Activated CD4-positive, CD25-positive, alpha-beta regulatory T cell (primary cell): ENCODE results near the gene ADGRA1.
"Not testable (repeated sequence)": the region's sequence is repeated elsewhere in the genome, so short reads cannot be mapped to it uniquely, and the experiment has no call there.

Experiments used
- DNase-seq, 4 experiments: peaks; one replicate each; lab custom pipeline; 2025; lab: John Stamatoyannopoulos, UW

Gene ADGRA1

GRCh38 chr10:133128126-133129070 is 40.7 kb downstream of the ADGRA1 start:
- no peak for DNase-seq

DNA sequence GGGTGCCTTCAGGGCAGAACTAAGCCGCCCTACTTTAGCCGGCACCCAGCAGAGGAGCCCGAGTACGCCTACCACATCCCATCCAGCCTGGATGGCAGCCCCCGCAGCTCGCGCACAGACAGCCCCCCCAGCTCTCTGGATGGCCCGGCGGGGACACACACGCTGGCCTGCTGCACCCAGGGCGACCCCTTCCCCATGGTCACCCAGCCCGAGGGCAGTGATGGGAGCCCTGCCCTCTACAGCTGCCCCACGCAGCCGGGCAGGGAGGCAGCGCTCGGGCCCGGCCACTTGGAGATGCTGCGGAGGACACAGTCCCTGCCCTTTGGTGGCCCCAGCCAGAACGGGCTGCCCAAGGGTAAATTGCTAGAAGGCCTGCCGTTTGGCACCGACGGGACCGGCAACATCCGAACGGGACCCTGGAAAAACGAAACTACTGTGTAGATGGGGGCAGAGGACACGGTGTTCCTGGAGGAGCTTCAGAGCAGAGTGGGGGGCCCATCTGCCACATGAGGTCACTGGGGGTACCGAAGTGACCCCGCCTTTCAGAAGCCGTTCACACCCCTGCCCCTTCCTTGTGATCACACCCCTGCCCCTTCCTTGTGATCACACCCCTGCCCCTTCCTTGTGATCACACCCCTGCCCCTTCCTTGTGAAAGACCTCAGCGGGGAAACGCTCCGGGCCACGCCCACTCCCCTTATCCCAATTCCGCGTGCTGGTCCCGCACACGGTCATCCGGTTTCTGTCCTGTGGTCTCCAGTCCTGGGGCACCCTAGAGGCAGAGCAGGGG is 41.5 kb downstream of the ADGRA1 start:
- DNase-seq, result no peak

DNA sequence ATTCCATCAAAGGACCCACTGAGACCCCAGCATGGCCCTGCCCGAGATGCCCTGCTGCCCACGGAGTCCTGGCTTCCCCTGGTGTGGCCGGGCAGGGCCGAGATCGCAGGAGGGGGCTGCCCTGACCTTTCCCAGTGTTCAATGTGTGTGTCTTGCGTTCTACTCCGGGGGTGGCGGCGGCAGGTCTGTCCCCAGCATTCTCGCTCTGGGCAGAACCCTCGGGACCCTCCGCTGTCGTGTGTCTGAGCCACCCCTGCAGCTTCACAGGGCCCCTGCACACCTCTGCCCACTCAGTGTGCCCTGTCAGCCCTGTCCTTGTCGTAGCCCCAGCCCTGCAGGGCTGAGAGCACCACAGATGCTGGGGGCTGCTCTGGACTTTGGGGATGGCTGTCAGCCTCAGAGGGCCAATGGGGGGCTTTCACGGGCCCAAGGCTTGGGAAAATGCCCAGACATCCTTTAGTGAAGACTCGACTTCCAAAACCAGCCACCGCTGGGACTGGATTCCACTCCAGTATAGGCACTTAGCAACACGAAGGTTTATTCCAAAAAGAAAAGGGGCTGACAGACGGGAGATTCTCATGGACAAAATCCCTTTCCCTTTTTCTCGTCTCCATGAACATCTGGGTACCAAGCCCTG is 42.3 kb downstream of the ADGRA1 start:
- no peak for DNase-seq

- DNase-seq, result no peak
Measured at GRCh38 chr10:133130602-133131001, 42.9 kb downstream of the ADGRA1 start.

DNA sequence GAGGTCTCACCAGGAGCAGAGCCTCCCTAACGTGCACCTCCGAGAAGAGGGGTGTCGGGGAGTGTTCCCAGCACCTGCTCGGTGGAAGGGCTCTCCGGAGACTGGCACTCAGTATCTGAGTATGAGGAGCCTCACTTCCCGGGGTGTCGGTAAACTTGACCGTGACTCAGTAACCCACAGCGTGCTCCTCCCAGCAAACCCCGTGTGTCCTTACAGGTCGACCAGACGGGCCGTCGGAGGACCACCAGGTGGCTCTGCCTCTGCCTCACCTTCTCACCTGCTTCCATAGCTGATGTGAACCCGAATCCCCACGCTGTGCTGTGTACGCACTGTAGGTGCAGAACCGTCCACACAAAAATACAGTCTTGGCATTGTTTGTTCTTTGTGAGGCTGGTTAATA is 43.3 kb downstream of the ADGRA1 start:
- DNase-seq, result no peak

DNA sequence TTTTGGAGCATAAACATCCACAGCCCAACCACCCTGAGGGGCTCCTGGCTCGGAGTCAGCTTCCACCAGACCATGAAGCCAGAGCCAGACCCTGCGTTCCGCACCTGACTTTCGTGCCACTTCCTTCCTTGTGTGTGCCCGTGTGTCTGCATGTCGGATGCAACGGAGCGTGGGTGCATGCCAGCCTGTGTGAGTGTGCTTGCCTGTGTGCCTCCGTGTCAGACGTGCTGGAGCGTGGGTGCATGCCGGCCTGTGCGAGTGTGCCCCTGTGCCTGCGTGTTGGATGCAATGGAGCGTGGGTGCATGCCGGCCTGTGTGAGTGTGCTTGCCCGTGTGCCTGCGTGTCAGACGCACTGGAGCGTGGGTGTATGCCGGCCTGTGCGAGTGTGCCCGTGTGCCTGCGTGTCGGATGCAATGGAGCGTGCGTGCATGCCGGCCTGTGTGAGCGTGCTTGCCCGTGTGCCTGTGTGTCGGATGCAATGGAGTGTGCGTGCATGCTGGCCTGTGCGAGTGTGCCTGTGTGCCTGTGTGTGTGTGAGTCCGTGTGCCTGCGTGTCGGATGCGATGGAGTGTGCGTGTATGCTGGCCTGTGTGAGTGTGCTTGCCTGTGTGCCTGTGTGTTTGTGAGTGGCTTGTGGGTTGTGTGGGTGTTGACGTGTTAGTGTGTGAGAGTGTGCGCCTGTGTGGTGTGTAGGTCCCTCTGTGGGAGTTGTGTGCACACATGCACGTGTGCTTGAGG is 44.2 kb downstream of the ADGRA1 start:
- no peak for DNase-seq

DNA sequence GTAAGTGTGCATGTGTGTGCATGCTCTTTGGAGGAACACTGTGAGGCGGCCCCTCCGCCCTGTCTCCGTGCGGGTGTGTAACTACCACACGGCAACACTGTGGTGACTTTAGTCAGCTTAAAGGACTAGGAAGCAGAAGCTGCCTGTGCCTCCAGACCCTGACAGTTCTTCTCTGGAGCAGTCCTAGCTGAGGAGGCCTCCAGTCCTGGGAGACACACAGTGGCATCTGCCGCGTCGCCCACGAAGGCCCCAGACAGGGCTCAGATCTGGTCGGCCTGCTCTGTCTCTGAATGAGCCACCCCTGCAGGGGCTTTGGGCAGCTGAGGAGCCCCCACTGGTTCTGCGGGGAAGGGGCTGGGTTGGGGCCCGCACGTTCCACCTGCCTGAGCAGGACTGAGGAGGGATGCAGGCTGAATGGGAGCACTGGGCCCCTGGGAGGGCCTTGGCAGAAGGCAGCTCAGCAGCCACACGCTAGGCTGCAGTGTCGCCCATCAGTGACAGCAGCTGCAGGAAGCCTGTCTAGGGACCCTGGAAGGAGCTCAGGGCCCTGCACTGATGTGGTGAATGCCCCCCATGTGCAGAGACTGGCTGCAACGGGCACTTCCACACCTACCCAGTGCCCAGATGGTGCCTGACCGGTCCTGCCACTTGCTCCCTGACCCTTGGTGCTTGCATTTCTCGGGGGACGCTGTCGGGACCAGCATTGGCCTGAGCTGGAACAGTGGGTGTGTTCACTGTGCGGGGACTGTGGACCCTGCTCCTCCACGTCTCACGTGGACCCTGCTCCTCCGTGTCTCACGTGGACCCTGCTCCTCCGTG is 45.0 kb downstream of the ADGRA1 start:
- no peak for DNase-seq

- no peak for DNase-seq
Measured at GRCh38 chr10:133133471-133134231, 45.9 kb downstream of the ADGRA1 start.

- DNase-seq, result no peak
Measured at GRCh38 chr10:133134411-133135115, 46.8 kb downstream of the ADGRA1 start.

DNA sequence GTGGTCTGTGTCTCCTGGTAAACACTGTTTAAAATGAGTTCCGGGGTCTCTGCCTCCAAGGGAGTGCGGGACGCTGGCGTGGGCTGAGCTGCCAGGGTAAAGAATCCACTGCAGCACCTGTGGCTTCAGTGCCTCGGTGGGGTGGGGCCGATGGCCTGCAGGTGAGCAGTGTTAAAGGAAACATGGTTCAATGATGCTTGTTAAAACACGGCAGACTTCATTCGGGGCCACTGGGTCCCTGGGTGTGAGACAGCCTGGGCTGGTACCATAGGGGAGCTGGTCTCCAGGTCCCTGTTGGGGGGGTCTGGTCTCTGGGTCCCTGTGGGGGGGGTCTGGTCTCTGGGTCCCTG is 47.4 kb downstream of the ADGRA1 start:
- DNase-seq, result no peak

DNA sequence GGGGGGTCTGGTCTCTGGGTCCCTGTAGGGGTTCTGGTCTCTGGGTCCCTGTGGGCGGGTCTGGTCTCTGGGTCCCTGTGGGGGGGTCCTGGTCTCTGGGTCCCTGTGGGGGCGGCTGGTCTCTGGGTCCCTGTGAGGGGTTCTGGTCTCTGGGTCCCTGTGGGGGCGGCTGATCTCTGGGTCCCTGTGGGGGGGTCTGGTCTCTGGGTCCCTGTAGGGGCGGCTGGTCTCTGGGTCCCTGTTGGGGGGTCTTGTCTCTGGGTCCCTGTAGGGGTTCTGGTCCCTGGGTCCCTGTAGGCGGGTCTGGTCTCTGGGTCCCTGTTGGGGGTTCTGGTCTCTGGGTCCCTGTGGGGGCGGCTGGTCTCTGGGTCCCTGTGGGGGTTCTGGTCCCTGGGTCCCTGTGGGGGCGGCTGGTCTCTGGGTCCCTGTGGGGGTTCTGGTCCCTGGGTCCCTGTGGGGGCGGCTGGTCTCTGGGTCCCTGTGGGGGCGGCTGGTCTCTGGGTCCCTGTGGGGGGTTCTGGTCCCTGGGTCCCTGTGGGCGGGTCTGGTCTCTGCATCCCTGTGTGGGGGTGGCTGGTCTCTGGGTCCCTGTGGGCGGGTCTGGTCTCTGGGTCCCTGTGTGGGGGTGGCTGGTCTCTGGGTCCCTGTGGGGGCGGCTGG is 49.9 kb downstream of the ADGRA1 start:
- DNase-seq, result not testable (repeated sequence)

- no peak for DNase-seq
Measured at GRCh38 chr10:133139551-133140065, 51.9 kb downstream of the ADGRA1 start.

DNA sequence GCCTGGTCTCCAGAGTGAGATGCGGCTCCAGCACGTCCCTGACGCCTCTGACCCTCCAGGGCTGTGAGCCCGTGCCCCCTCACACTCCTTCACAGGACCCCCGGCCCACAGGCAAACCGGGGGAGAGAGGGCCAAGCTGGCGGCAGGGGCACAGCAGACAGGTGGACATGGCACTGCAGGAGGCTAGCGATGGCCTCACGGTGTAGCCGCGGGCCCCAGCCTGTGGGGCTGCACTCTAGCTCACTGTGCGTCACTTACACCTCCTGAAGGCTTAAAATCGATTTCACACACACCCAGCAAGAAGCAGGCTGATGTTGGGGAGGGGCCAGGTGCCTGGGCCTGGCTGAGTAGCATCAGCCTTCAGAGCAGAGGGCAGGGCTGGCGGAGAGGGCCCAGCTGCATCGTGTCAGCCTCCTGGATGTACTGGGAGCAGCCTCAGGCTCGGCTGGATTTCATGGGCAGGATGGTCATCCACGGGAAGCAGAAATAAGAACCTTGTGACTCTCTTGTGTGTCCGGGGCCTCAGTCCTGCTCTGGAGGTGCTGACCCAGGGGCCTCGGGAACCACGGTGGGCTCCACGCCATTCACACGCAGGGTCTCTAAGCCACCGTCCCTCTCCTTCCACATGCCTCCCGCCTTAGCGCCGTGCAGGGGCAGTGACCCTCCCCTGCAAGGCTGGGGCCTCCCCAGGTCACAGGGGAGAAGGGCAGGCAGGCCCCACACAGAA is 52.9 kb downstream of the ADGRA1 start:
- DNase-seq, result no peak

GRCh38 chr10:133141144-133141957 is 53.6 kb downstream of the ADGRA1 start:
- no peak for DNase-seq

- no peak for DNase-seq
Measured at GRCh38 chr10:133141958-133142340, 54.2 kb downstream of the ADGRA1 start.

- no peak for DNase-seq
Measured at GRCh38 chr10:133142523-133143199, 54.9 kb downstream of the ADGRA1 start.

- no peak for DNase-seq
Measured at GRCh38 chr10:133143200-133143533, 55.4 kb downstream of the ADGRA1 start.
